GM23338 (cell line): ENCODE measurements around the gene CDC25C. TPM values are rescaled to one million over a fixed set of nuclear protein-coding genes. Genes with fewer than 3 reads are reported as not detected.

Source experiments
- ATAC-seq: fragments of 200-7000 bp; cut with Tn5 transposase; 3 replicates; pipeline ENCODE4 v1.9.1; 2020
- DNase-seq: peaks from one replicate; pipeline ENCODE4 v3.0.0-alpha.2; 2015; ENCODE audit warnings: low spot score
- H2AFZ ChIP-seq: fragments of 200-600 bp; sonication (generic); 2 replicates; pipeline ENCODE4 v1.8.0; 2016; ENCODE audit warnings: antibody characterized with exemption, mild to moderate bottlenecking, moderate library complexity
- H3F3A ChIP-seq: fragments of 200-600 bp; sonication (generic); replicated peaks from 2 replicates; pipeline ENCODE4 v1.8.0; 2017; ENCODE audit warnings: antibody characterized with exemption, mixed run types, low read depth
- H3K27ac ChIP-seq: fragments of 200-600 bp; sonication (generic); 2 replicates; pipeline ENCODE4 v1.6.1; 2016; ENCODE audit warnings: low read depth
- H3K27me3 ChIP-seq: fragments of 200-600 bp; sonication (generic); 2 replicates; pipeline ENCODE4 v1.8.0; 2016; ENCODE audit warnings: mild to moderate bottlenecking, mixed run types, moderate library complexity; ENCODE audit not compliant: insufficient read depth
- H3K36me3 ChIP-seq: fragments of 200-600 bp; sonication (generic); 2 replicates; pipeline ENCODE4 v1.8.0; 2016; ENCODE audit warnings: mild to moderate bottlenecking; ENCODE audit not compliant: insufficient read depth
- H3K4me1 ChIP-seq: fragments of 200-600 bp; sonication (generic); 2 replicates; pipeline ENCODE4 v1.8.0; 2016; ENCODE audit warnings: mild to moderate bottlenecking, moderate library complexity; ENCODE audit not compliant: insufficient read depth
- H3K4me2 ChIP-seq: fragments of 200-600 bp; sonication (generic); 2 replicates; pipeline ENCODE4 v1.7.1; 2017; ENCODE audit warnings: mixed run types
- H3K4me3 ChIP-seq: fragments of 200-600 bp; sonication (generic); 2 replicates; pipeline ENCODE4 v1.6.1; 2016; ENCODE audit warnings: mixed run types
- H3K79me2 ChIP-seq: fragments of 200-600 bp; sonication (generic); replicated peaks from 2 replicates; pipeline ENCODE4 v1.8.0; 2017; ENCODE audit warnings: mild to moderate bottlenecking; ENCODE audit not compliant: insufficient read depth
- H3K9me2 ChIP-seq: fragments of 200-600 bp; sonication (generic); 2 replicates; pipeline ENCODE4 v1.8.0; 2017; ENCODE audit not compliant: insufficient read depth
- H4K20me1 ChIP-seq: fragments of 200-600 bp; sonication (generic); replicated peaks from 2 replicates; pipeline ENCODE4 v1.8.0; 2017; ENCODE audit warnings: mild to moderate bottlenecking; ENCODE audit not compliant: insufficient read depth
- H3K27ac Mint-ChIP-seq: 2 replicates; pipeline ENCODE4 v1.8.0; 2020; ENCODE audit warnings: inconsistent platforms, mild to moderate bottlenecking, moderate library complexity, mixed read lengths
- H3K27me3 Mint-ChIP-seq: 3 replicates; pipeline ENCODE4 v1.8.0; 2022; ENCODE audit warnings: low read depth, mild to moderate bottlenecking, moderate library complexity, mixed read lengths, inconsistent platforms; ENCODE audit not compliant: insufficient read depth, poor library complexity
- H3K36me3 Mint-ChIP-seq: 3 replicates; pipeline ENCODE4 v1.8.0; 2021; ENCODE audit warnings: low read depth, mild to moderate bottlenecking, inconsistent platforms, moderate library complexity, mixed read lengths
- H3K4me1 Mint-ChIP-seq: 3 replicates; pipeline ENCODE4 v1.8.0; 2020; ENCODE audit warnings: mild to moderate bottlenecking, inconsistent platforms, mixed read lengths
- H3K4me3 Mint-ChIP-seq: 3 replicates; pipeline ENCODE4 v1.8.0; 2021; ENCODE audit warnings: moderate library complexity, mild to moderate bottlenecking, inconsistent platforms, mixed read lengths
- H3K9me3 Mint-ChIP-seq: 3 replicates; pipeline ENCODE4 v1.8.0; 2020; ENCODE audit warnings: moderate library complexity, mild to moderate bottlenecking, inconsistent platforms, mixed read lengths
- CREB1 ChIP-seq: fragments of 250-450 bp; sonication (Bioruptor Pico); IDR thresholded peaks from 2 replicates; pipeline ENCODE4 v1.5.0; 2020; ENCODE audit warnings: low read depth, mild to moderate bottlenecking, moderate library complexity
- CTCF ChIP-seq, 2 experiments: fragments of 200-600 bp in 1 of 2; sonication (generic) in 1 of 2; conservative IDR thresholded peaks; 2 replicates each; pipeline versions ENCODE4 v1.5.1 to v1.6.1; 2016 to 2017; ENCODE audit warnings: antibody characterized with exemption in 2 of 2, low read depth in 2 of 2, mild to moderate bottlenecking in 2 of 2, moderate library complexity in 1 of 2
- ETS1 ChIP-seq: IDR thresholded peaks from 2 replicates; pipeline ENCODE4 v1.6.1; 2016; ENCODE audit warnings: antibody characterized with exemption
- EZH2 ChIP-seq: fragments of 200-600 bp; sonication (generic); IDR thresholded peaks from one replicate; pipeline ENCODE4 v1.8.0; 2017; ENCODE audit warnings: antibody characterized with exemption, mild to moderate bottlenecking, low read depth; ENCODE audit not compliant: unreplicated experiment
- EZH2phosphoT487 ChIP-seq: fragments of 200-600 bp; sonication (generic); IDR thresholded peaks from one replicate; pipeline ENCODE4 v1.8.1; 2018; ENCODE audit warnings: antibody characterized with exemption; ENCODE audit not compliant: unreplicated experiment
- NANOG ChIP-seq: IDR thresholded peaks from 2 replicates; pipeline ENCODE4 v1.6.1; 2016; ENCODE audit warnings: antibody characterized with exemption, borderline replicate concordance
- REST ChIP-seq: IDR thresholded peaks from one replicate; pipeline ENCODE4 v1.6.1; 2018; ENCODE audit warnings: antibody characterized with exemption; ENCODE audit not compliant: unreplicated experiment
- STAT1 ChIP-seq: IDR thresholded peaks from one replicate; pipeline ENCODE4 v1.6.1; 2016; ENCODE audit warnings: antibody characterized with exemption; ENCODE audit not compliant: unreplicated experiment
- ZNF114 ChIP-seq: fragments of 250-450 bp; sonication (Bioruptor Pico); IDR thresholded peaks from 2 replicates; pipeline ENCODE4 v1.5.0; 2020; ENCODE audit warnings: mild to moderate bottlenecking, moderate library complexity
- ZNF331 ChIP-seq: fragments of 250-450 bp; sonication (Bioruptor Pico); IDR thresholded peaks from 2 replicates; pipeline ENCODE4 v1.5.0; 2020; ENCODE audit warnings: low read depth, mild to moderate bottlenecking, moderate library complexity
- polyA plus RNA-seq: library from polyadenylated mRNA; unstranded; fragments of >200 nt; fragmentation: Nextera tagmentation; extraction: Ambion mirVana; gene quantifications from 2 replicates; pipeline ENCODE4 v1.2.1, GENCODE V29; 2016
- total RNA-seq: library from RNA; depleted of rRNA; stranded (reverse); fragments of >200 nt; shearing (Covaris generic); gene quantifications from 2 replicates; pipeline ENCODE4 v1.2.3, GENCODE V29; 2014

Gene CDC25C
- total and polyA plus RNA-seq, 2 experiments from 2014 or later = 20.9 to 25.6 TPM

- no peak for TF ChIP-seq ZNF114
- no peak for TF ChIP-seq CTCF (conservative IDR thresholded peaks at IDR 0.05; ENCODE audit: low read depth in 2 of 2)
- TF ChIP-seq REST = no peak
- TF ChIP-seq EZH2 = no peak
- TF ChIP-seq ETS1 = no peak
- TF ChIP-seq ZNF331 (CRISPR knock-in tag) = no peak
- no peak for TF ChIP-seq STAT1
Measured at GRCh38 chr5:138263581-138263980, 68.0 kb downstream of the CDC25C start (continued).

- Histone ChIP-seq H2AFZ (no peak overlapping the region), H3K4me1 (no peaks in the 10 kb centered on the region), H3K4me3 (no peak overlapping the region), H3K79me2 (no peaks in the 10 kb centered on the region), H3K27ac (no peak overlapping the region), H4K20me1 (no peaks in the 10 kb centered on the region), H3K9me2 (no peaks in the 10 kb centered on the region), H3F3A (no peaks in the 10 kb centered on the region), H3K36me3 (no peaks in the 10 kb centered on the region), H3K4me2 (no peak overlapping the region), H3K27me3 (no peaks in the 10 kb centered on the region)
- DNase-seq (no peak), ATAC-seq (no peak)
- no peaks in the 10 kb centered on the region for H3K36me3 Mint-ChIP-seq
- peaks cover 7% of the 10 kb centered on the region for H3K27me3 Mint-ChIP-seq
- H3K4me3 Mint-ChIP-seq = no peak overlapping the region
- TF ChIP-seq EZH2 = no peak
- TF ChIP-seq ZNF331 (CRISPR knock-in tag) = no peak
- no peak for TF ChIP-seq EZH2phosphoT487
- no peak for TF ChIP-seq STAT1
- no peak for TF ChIP-seq CREB1 (CRISPR knock-in tag)
- no peak for TF ChIP-seq ZNF114
- TF ChIP-seq NANOG = no peak
- no peaks in the 10 kb centered on the region for H3K9me3 Mint-ChIP-seq
- H3K27ac Mint-ChIP-seq = no peak overlapping the region
- H3K4me1 Mint-ChIP-seq = no peaks in the 10 kb centered on the region
Measured at GRCh38 chr5:138258704-138259292, 72.8 kb downstream of the CDC25C start.
